SH-SY5Y (cell line): ENCODE measurements around the gene TMCC3.

Experiments
- GATA2 ChIP-seq: IDR thresholded peaks from 2 replicates; pipeline ENCODE4 v1.6.1; 2011; ENCODE audit warnings: mild to moderate bottlenecking, low read depth, low read length
- GATA3 ChIP-seq: IDR thresholded peaks from 2 replicates; pipeline ENCODE4 v1.6.1; 2011; ENCODE audit warnings: low read depth, mild to moderate bottlenecking, low read length, moderate library complexity

- TF ChIP-seq GATA3 = no peak
- TF ChIP-seq GATA2 = no peak
Observed at GRCh38 chr12:94597268-94597667, 53.1 kb downstream of the TMCC3 start.
